Activated CD4-positive, alpha-beta T cell treated with anti-CD3 and anti-CD28 coated beads, Interleukin-2, amount 50 U/mL, for 48 hours (primary cell): ENCODE measurements around the gene FDXACB1.
A peak's percentile ranks its signal among the peaks of the same experiment; 100 is the strongest.

ENCODE experiments used
- DNase-seq, 2 experiments: peaks; one replicate each; pipeline ENCODE4 v3.0.0-alpha.2; 2020

The FDXACB1 gene

GRCh38 chr11:111878849-111879636 lies at the start of gene FDXACB1, which contains the start of gene CFAP68:
Gene FDXACB1, minus strand, starts transcription at chr11:111879165. Its CDS starts 33 bp downstream, at chr11:111879132.
Gene CFAP68, plus strand, starts transcription at chr11:111879541. Its CDS starts 20 bp downstream, at chr11:111879561.
- DNase-seq = peak; percentile 94 to 95

- peak; percentile 95 for DNase-seq
These were observed 47.8 kb upstream of the FDXACB1 start for GRCh38 chr11:111926505-111927391.

GRCh38 chr11:111925953-111926352 lies 47.0 kb upstream of the FDXACB1 start:
- DNase-seq = no peak

GRCh38 chr11:111923951-111924350 lies 45.0 kb upstream of the FDXACB1 start:
- DNase-seq = no peak

- no peak for DNase-seq
These were observed 44.4 kb upstream of the FDXACB1 start for GRCh38 chr11:111923351-111923788.

- no peak for DNase-seq
These were observed 43.8 kb upstream of the FDXACB1 start for GRCh38 chr11:111922803-111923202.

GRCh38 chr11:111921541-111922230 lies 42.7 kb upstream of the FDXACB1 start:
- no peak for DNase-seq

- no peak for DNase-seq
These were observed 41.9 kb upstream of the FDXACB1 start for GRCh38 chr11:111920908-111921307.

- no peak for DNase-seq
These were observed 39.7 kb upstream of the FDXACB1 start, which contains the start of gene C11orf52 for GRCh38 chr11:111918390-111919256. Gene C11orf52, plus strand, starts transcription at chr11:111918913. Its CDS starts 60 bp downstream, at chr11:111918973.

- no peak for DNase-seq
These were observed 38.8 kb upstream of the FDXACB1 start for GRCh38 chr11:111917788-111918187.

GRCh38 chr11:111917312-111917711 lies 38.3 kb upstream of the FDXACB1 start:
- DNase-seq = no peak

- no peak for DNase-seq
These were observed 37.8 kb upstream of the FDXACB1 start for GRCh38 chr11:111916768-111917167.

GRCh38 chr11:111913997-111914396 lies 35.0 kb upstream of the FDXACB1 start:
- no peak for DNase-seq

GRCh38 chr11:111913031-111913861 lies 34.3 kb upstream of the FDXACB1 start:
- no peak for DNase-seq

- DNase-seq = no peak
These were observed 33.6 kb upstream of the FDXACB1 start, which contains the start of gene HSPB2 for GRCh38 chr11:111912535-111912934. Gene HSPB2, plus strand, starts transcription at chr11:111912734. Its CDS starts 96 bp downstream, at chr11:111912830.

- DNase-seq = no peak
These were observed 32.8 kb upstream of the FDXACB1 start, which contains the start of gene CRYAB for GRCh38 chr11:111911563-111912401. Gene CRYAB, minus strand, starts transcription at chr11:111911770. Its CDS starts 46 bp downstream, at chr11:111911724.

- DNase-seq = no peak
These were observed 32.0 kb upstream of the FDXACB1 start for GRCh38 chr11:111910676-111911562.

- no peak for DNase-seq
These were observed 30.4 kb upstream of the FDXACB1 start for GRCh38 chr11:111909378-111909777.
